GM12878 (cell line): ENCODE data around the gene C11orf52. TPM values are rescaled to one million over a fixed set of nuclear protein-coding genes. Genes with fewer than 3 reads are reported as not detected.

Experiments used
- ATAC-seq: fragments of 200-7000 bp; cut with Tn5 transposase; 3 replicates; pipeline ENCODE4 v1.9.1; 2020; ENCODE audit warnings: mild to moderate bottlenecking, moderate library complexity
- BruUV-seq: library from RNA; stranded (reverse); fragments of 400-500 nt; replicated peaks from 2 replicates; lab custom pipeline; 2021; lab: Mats Ljungman, UMichigan
- CTCF ChIA-PET: fragments of 300-600 bp; sonication (Branson Sonifier 250); formaldehyde crosslinking; extraction: SDS; loops from one replicate; lab custom pipeline; 2021; ENCODE audit warnings: inconsistent platforms; lab: Yijun Ruan, JAX
- POLR2A ChIA-PET: fragments of 350-600 bp; formaldehyde crosslinking; extraction: SDS; loops from one replicate; lab custom pipeline; 2021; ENCODE audit warnings: inconsistent platforms; lab: Charles Lee
- RAD21 ChIA-PET: fragments of 300-600 bp; sonication (Branson Sonifier 250); formaldehyde crosslinking; loops from one replicate; lab custom pipeline; 2023; ENCODE audit warnings: antibody characterized with exemption; ENCODE audit not compliant: unreplicated experiment; lab: Charles Lee
- SMC1A ChIA-PET: fragments of 300-600 bp; sonication (Branson Sonifier 250); formaldehyde crosslinking; loops from one replicate; lab custom pipeline; 2023; ENCODE audit not compliant: unreplicated experiment, uncharacterized antibody; lab: Charles Lee
- DNase-seq: peaks from one replicate; pipeline ENCODE4 v3.0.0-alpha.2; 2011; ENCODE audit warnings: low read depth, low spot score
- FAIRE-seq: peaks from 3 replicates; lab custom pipeline; 2011; peaks lifted over from hg19 to GRCh38; lab: Jason Lieb, UNC
- H2AFZ ChIP-seq: 2 replicates; pipeline ENCODE4 v1.6.0; 2011; ENCODE audit warnings: low read depth, low read length, control low read depth; ENCODE audit not compliant: control insufficient read depth
- H3K27ac ChIP-seq: 2 replicates; pipeline ENCODE4 v1.5.1; 2011; ENCODE audit warnings: control low read depth; ENCODE audit not compliant: control insufficient read depth, insufficient read depth
- H3K27me3 ChIP-seq, 2 experiments: replicated peaks in 1 of 2; 2 replicates each; pipeline versions ENCODE4 v1.6.0 to v1.6.1; 2011; ENCODE audit warnings: low read length in 1 of 2; ENCODE audit not compliant: control insufficient read depth in 2 of 2, insufficient read depth in 2 of 2
- H3K36me3 ChIP-seq, 2 experiments: 2 replicates each; pipeline ENCODE4 v1.5.1; 2011; ENCODE audit warnings: low read length in 1 of 2; ENCODE audit not compliant: control insufficient read depth in 2 of 2, insufficient read depth in 2 of 2
- H3K4me1 ChIP-seq: 2 replicates; pipeline ENCODE4 v1.6.1; 2011; ENCODE audit warnings: mild to moderate bottlenecking, low read length, moderate library complexity, mixed read lengths; ENCODE audit not compliant: control insufficient read depth, insufficient read depth
- H3K4me2 ChIP-seq: 2 replicates; pipeline ENCODE4 v1.6.0; 2011; ENCODE audit warnings: control low read depth; ENCODE audit not compliant: control insufficient read depth, insufficient read depth
- H3K4me3 ChIP-seq: fragments of 200-600 bp; sonication (generic); 2 replicates; pipeline ENCODE4 v1.5.1; 2016
- H3K79me2 ChIP-seq: 2 replicates; pipeline ENCODE4 v1.6.0; 2011; ENCODE audit warnings: low read length; ENCODE audit not compliant: control insufficient read depth, insufficient read depth
- H3K9ac ChIP-seq: 2 replicates; pipeline ENCODE4 v1.8.0; 2011; ENCODE audit warnings: low read length, control low read depth, mixed read lengths; ENCODE audit not compliant: control insufficient read depth, insufficient read depth
- H3K9me3 ChIP-seq: replicated peaks from 3 replicates; pipeline ENCODE4 v1.5.1; 2011; ENCODE audit warnings: mild to moderate bottlenecking, low read length; ENCODE audit not compliant: control insufficient read depth, insufficient read depth
- H4K20me1 ChIP-seq: 2 replicates; pipeline ENCODE4 v1.6.0; 2011; ENCODE audit not compliant: control insufficient read depth, insufficient read depth
- FOXM1 ChIP-seq: IDR thresholded peaks from 2 replicates; pipeline ENCODE4 v1.6.1; 2012; ENCODE audit warnings: low read depth, mild to moderate bottlenecking, inconsistent platforms, low read length, moderate library complexity
- HCFC1 ChIP-seq: fragments of 150-350 bp; IDR thresholded peaks from 2 replicates; pipeline ENCODE4 v1.6.1; 2014; ENCODE audit warnings: low read length
- KAT2A ChIP-seq: conservative IDR thresholded peaks from 2 replicates; pipeline ENCODE4 v1.6.1; 2011; ENCODE audit warnings: low read depth, low read length; ENCODE audit not compliant: control insufficient read depth
- MLLT1 ChIP-seq: fragments of 450-650 bp; IDR thresholded peaks from 2 replicates; pipeline ENCODE4 v1.6.1; 2016; ENCODE audit warnings: mild to moderate bottlenecking
- RAD21 ChIP-seq: IDR thresholded peaks from 2 replicates; pipeline ENCODE4 v1.6.1; 2011; ENCODE audit warnings: mild to moderate bottlenecking, low read depth, low read length, moderate library complexity; ENCODE audit not compliant: insufficient read depth
- RELB ChIP-seq: fragments of 450-650 bp; IDR thresholded peaks from 2 replicates; pipeline ENCODE4 v1.6.1; 2017; ENCODE audit warnings: low read depth, mild to moderate bottlenecking, moderate library complexity
- RFX5 ChIP-seq: IDR thresholded peaks from 2 replicates; pipeline ENCODE4 v1.6.1; 2011; ENCODE audit warnings: low read depth, low read length, improper control_type of control experiment
- SIN3A ChIP-seq: IDR thresholded peaks from 2 replicates; pipeline ENCODE4 v1.6.1; 2012; ENCODE audit warnings: low read depth, low read length, improper control_type of control experiment
- SMARCA5 ChIP-seq: fragments of 450-650 bp; IDR thresholded peaks from 2 replicates; pipeline ENCODE4 v1.6.1; 2017; ENCODE audit warnings: mild to moderate bottlenecking
- SUPT20H ChIP-seq: IDR thresholded peaks from 2 replicates; pipeline ENCODE4 v1.6.1; 2011; ENCODE audit warnings: low read depth, mild to moderate bottlenecking, low read length, moderate library complexity, borderline replicate concordance; ENCODE audit not compliant: control insufficient read depth
- USF2 ChIP-seq: IDR thresholded peaks from 2 replicates; pipeline ENCODE4 v1.6.1; 2011; ENCODE audit warnings: low read depth, low read length, improper control_type of control experiment, borderline replicate concordance
- YBX1 ChIP-seq: fragments of 450-650 bp; IDR thresholded peaks from 2 replicates; pipeline ENCODE4 v1.6.1; 2016; ENCODE audit warnings: antibody characterized with exemption
- WGBS: methylation state at CpG from one replicate; pipeline ENCODE4 v1.1.6; 2016; ENCODE audit warnings: low lambda C conversion rate; ENCODE audit not compliant: insufficient replicate concordance, insufficient coverage; ENCODE audit errors: missing lambda C conversion rate; 5-methylcytosine and 5-hydroxymethylcytosine counted together
- in situ Hi-C: fragments of 300-500 bp; cut with MboI; formaldehyde crosslinking; loops from 9 replicates; pipeline ENCODE4 v1.14.3; 2018; ENCODE audit warnings: mixed read lengths
- intact Hi-C: fragments of 100-400 bp; cut with micrococcal nuclease; formaldehyde crosslinking; loops from one replicate; pipeline ENCODE4 v1.14.2; 2022; ENCODE audit not compliant: unreplicated experiment
- polyA plus RNA-seq, 11 experiments: library from polyadenylated mRNA; depleted of rRNA in 4 of 11; unstranded in 6 of 11; stranded (reverse) in 5 of 11; fragments of >200 nt; fragmentation: Nextera tagmentation in 4 of 11; fragmentation: Illumina TruSeq in 1 of 11; extraction: Ambion mirVana in 4 of 11; extraction: Trizol in 1 of 11; gene quantifications; 1 replicate in 1 of 11; 2 replicates in 10 of 11; pipeline versions ENCODE4 v1.2.1 to v1.2.3, GENCODE V29; 2011 to 2016; ENCODE audit warnings: inconsistent platforms in 2 of 11, missing spikeins in 2 of 11, low read depth in 1 of 11
- total RNA-seq, 4 experiments: library from RNA; depleted of rRNA in 3 of 4; stranded (reverse); fragments of >200 nt in 3 of 4; fragmentation: Illumina TruSeq in 1 of 4; extraction: Trizol in 1 of 4; gene quantifications; 2 replicates each; pipeline versions ENCODE4 v1.2.1 to v1.2.3, GENCODE V29; 2013 to 2021

Gene C11orf52
- total and polyA plus RNA-seq, 10 of the 15 experiments (the other 5 are each of a cell fraction or from before 2014, with no cell fraction given), result not detected

- Histone ChIP-seq H3K4me1 (no peaks in the 10 kb centered on the region), H3K4me3 (peak overlapping the region; percentile 94), H2AFZ (peak overlapping the region; percentile 97), H3K9ac (peak overlapping the region; percentile 76), H4K20me1 (no peaks in the 10 kb centered on the region), H3K36me3 (no peaks in the 10 kb centered on the region; a peak in 1 of 4 replicates), H3K9me3 (no peaks in the 10 kb centered on the region), H3K27ac (peak overlapping the region; percentile 85), H3K27me3 (no peaks in the 10 kb centered on the region), H3K4me2 (peak overlapping the region; percentile 78), H3K79me2 (peaks cover 12% of the 10 kb centered on the region)
- ChIA-PET RAD21 (interaction anchor here (1.3 to 1.5 kb wide), 2 partner anchors 9 to 401 kb away, joined by 3 to 10 read pairs; partner anchors contain the start of gene ALG9), CTCF (interaction anchor here (1.1 to 4.2 kb wide), 2 partner anchors 9 to 14 kb away, joined by 3 to 21 read pairs; partner anchors contain the start of gene ALG9), POLR2A (interaction anchor here (1.4 kb wide), 1 partner anchor 8 kb away, joined by 12 read pairs; the partner anchor contains the start of gene ALG9), SMC1A (interaction anchor here (1.0 to 1.1 kb wide), 4 partner anchors 8 to 403 kb away, joined by 3 to 6 read pairs (median 4); partner anchors contain the start of gene ALG9)
- in situ Hi-C loops, result loop anchor here (5.0 kb wide), 1 partner anchor 208 kb away; the partner anchor contains the start of genes SDHD and TIMM8B
- no peak for FAIRE-seq
- WGBS, result 45% methylated on average over 6 of the region's 6 CpGs
- no peak for DNase-seq
- ATAC-seq, result peak; percentile 19
- intact Hi-C loops, result loop anchor here (2.0 to 10.0 kb wide), 4 partner anchors 47 to 345 kb away; partner anchors contain the start of genes PTS, SDHD and TIMM8B
- TF ChIP-seq SMARCA5 (0 out of 2 replicates have a peak, but pooled peaks have one; percentile 17), MLLT1 (no peak), YBX1 (0 out of 2 replicates have a peak, but pooled peaks have one; percentile 30)
- BruUV-seq, result TSS peak; percentile 95
These were observed 39.1 kb upstream of the C11orf52 start for GRCh38 chr11:111879637-111879960.

GRCh38 chr11:111882202-111882601 lies 36.5 kb upstream of the C11orf52 start:
- 87% methylated on average over 5 of the region's 5 CpGs for WGBS
- H3K27ac ChIP-seq, result no peak overlapping the region
- intact Hi-C loops, result no loop called here
- H3K4me3 ChIP-seq, result no peak overlapping the region
- peaks cover 12% of the 10 kb centered on the region for H3K79me2 ChIP-seq
- FAIRE-seq (no peak), ATAC-seq (no peak), DNase-seq (no peak)
- no TSS peak for BruUV-seq
- ChIA-PET POLR2A (interaction anchor here (1.8 kb wide), 1 partner anchor 44 kb away, joined by 4 read pairs; no protein-coding TSS in a partner anchor), SMC1A (interaction anchor here (1.2 to 1.7 kb wide), 3 partner anchors 10 to 21 kb away, joined by 3 to 9 read pairs (median 5); partner anchors contain the start of gene ALG9), CTCF (interaction anchor here (0.8 to 4.2 kb wide), 6 partner anchors 11 to 105 kb away, joined by 3 to 21 read pairs (median 4); partner anchors contain the start of gene ALG9), RAD21 (interaction anchor here (0.8 to 1.4 kb wide), 2 partner anchors 11 to 50 kb away, joined by 3 to 4 read pairs; partner anchors contain the start of gene ALG9)
- H3K9ac ChIP-seq, result no peak overlapping the region
- H3K36me3 ChIP-seq, result no peaks in the 10 kb centered on the region
- H3K27me3 ChIP-seq, result no peaks in the 10 kb centered on the region
- no peak overlapping the region for H2AFZ ChIP-seq
- H3K9me3 ChIP-seq, result no peaks in the 10 kb centered on the region
- H3K4me2 ChIP-seq, result no peak overlapping the region
- no peaks in the 10 kb centered on the region for H4K20me1 ChIP-seq
- in situ Hi-C loops, result loop anchor here (10.0 kb wide), 1 partner anchor 63 kb away; no protein-coding TSS in a partner anchor
- H3K4me1 ChIP-seq, result no peaks in the 10 kb centered on the region
- TF ChIP-seq SIN3A (no peak), USF2 (no peak), HCFC1 (no peak), FOXM1 (no peak), RFX5 (no peak), SUPT20H (no peak), RELB (no peak), RAD21 (no peak), KAT2A (no peak)
